ENCODE data around the gene PAX7.

DNA sequence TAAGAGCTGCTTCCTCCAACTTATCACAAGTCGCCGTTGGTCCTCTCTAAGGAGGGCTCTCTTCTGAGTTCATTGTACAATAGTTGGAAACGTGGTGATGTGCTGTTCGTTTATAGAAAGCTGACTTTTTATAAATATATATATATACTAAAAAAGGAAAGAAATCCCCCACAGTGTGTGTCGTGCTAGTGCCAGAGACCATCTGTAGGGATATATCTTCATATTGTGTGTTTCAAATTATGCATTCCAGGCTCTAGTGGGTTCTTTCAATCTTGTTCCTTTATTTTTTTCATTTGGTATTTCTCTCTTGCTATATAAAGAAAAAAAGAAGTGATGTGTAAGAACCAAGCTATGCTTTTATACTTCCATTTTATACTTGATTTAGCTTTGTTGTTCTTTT, 117.0 kb downstream of the PAX7 start:
- TF ChIP-seq EZH2 (IDR thresholded peaks at IDR 0.05; ENCODE audit: borderline replicate concordance, low read depth, low read length, severe bottlenecking): no peak
- TF ChIP-seq, protein P1, sequence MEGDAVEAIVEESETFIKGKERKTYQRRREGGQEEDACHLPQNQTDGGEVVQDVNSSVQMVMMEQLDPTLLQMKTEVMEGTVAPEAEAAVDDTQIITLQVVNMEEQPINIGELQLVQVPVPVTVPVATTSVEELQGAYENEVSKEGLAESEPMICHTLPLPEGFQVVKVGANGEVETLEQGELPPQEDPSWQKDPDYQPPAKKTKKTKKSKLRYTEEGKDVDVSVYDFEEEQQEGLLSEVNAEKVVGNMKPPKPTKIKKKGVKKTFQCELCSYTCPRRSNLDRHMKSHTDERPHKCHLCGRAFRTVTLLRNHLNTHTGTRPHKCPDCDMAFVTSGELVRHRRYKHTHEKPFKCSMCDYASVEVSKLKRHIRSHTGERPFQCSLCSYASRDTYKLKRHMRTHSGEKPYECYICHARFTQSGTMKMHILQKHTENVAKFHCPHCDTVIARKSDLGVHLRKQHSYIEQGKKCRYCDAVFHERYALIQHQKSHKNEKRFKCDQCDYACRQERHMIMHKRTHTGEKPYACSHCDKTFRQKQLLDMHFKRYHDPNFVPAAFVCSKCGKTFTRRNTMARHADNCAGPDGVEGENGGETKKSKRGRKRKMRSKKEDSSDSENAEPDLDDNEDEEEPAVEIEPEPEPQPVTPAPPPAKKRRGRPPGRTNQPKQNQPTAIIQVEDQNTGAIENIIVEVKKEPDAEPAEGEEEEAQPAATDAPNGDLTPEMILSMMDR (IDR thresholded peaks at IDR 0.05; ENCODE audit: borderline replicate concordance, extremely low read depth, low read length, poor library complexity, severe bottlenecking): no peak
